GM18870 (cell line): ENCODE measurements around the gene GCSAML.

Experiments
- ATAC-seq: cut with Tn5 transposase; IDR thresholded peaks from one replicate; pipeline ENCODE4 v1.9.1; 2021; ENCODE audit warnings: moderate library complexity; ENCODE audit not compliant: unreplicated experiment

The GCSAML gene

GRCh38 chr1:247562198-247562597 is 13.3 kb downstream of the GCSAML start:
- no peak for ATAC-seq

- ATAC-seq, result no peak
Measured at GRCh38 chr1:247574236-247574635, 25.3 kb downstream of the GCSAML start.

GRCh38 chr1:247574664-247575063 is 25.7 kb downstream of the GCSAML start:
- ATAC-seq, result no peak

GRCh38 chr1:247576514-247576913 is 27.6 kb downstream of the GCSAML start:
- ATAC-seq, result no peak

GRCh38 chr1:247578946-247579460 is 30.1 kb downstream of the GCSAML start:
- ATAC-seq, result no peak

- no peak for ATAC-seq
Measured at GRCh38 chr1:247588060-247588459, 39.1 kb downstream of the GCSAML start, which contains the start of gene OR2G2. Gene OR2G2 (plus strand): TSS chr1:247588360. CDS start chr1:247588360, 0 bp downstream.

- ATAC-seq, result no peak
Measured at GRCh38 chr1:247605286-247605685, 56.4 kb downstream of the GCSAML start, which contains the start of gene OR2G3. Gene OR2G3 (plus strand): TSS chr1:247605586. CDS start chr1:247605586, 0 bp downstream.

- no peak for ATAC-seq
Measured at GRCh38 chr1:247613405-247613804, 64.5 kb downstream of the GCSAML start.

- no peak for ATAC-seq
Measured at GRCh38 chr1:247614625-247615024, 65.7 kb downstream of the GCSAML start.
